ENCODE results near the gene MPIG6B.

The MPIG6B gene

DNA sequence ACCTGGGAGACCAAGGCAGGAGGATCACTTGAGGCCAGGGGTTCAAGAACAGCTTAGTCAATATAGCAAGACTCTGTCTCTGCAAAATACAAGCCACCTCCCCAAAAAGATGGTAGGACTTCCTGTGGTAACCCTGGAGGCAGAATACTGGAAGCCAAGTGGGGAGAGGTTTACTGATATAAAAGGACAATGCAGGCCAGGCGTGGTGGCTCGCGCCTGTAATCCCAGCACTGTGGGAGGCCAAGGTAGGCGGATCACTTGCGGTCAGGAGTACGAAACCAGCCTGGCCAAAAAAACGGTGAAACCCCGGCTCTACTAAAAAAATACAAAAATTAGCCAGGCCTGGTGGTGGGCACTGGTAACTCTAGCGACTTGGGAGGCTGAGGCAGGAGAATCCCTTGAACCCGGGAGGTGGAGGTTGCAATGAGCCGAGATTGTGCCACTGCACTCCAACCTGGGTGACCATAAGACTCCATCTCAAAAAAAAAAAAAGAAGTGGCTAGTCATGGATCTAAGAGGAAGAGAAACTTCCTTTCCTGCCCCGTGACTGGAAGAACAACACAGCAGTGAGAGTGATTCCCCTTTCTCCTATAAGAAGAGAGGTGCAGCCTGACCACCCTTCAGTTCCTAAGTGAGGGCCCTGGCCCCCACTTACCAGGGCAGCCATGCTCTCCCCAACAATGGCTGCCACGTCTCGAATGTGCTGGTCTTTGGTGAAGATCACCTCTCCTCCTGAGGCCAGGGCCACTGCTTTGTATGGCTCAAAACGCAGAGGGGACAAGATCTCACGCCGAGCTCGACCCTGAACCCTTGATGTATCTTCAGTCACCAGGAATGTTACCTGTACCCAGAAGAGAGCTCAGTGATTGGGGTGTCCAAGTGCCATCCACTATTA lies 45.4 kb downstream of the MPIG6B start:
- H3K36me3 ChIP-seq (ENCODE audit: control insufficient read depth, insufficient read depth, low read length): no peaks in the 10 kb centered on the region
- H3K27me3 ChIP-seq (ENCODE audit: control insufficient read depth, insufficient read depth, low read length): no peaks in the 10 kb centered on the region
- H3K4me1 ChIP-seq (ENCODE audit: control insufficient read depth, insufficient read depth, low read length): no peaks in the 10 kb centered on the region
- H3K4me3 ChIP-seq (ENCODE audit: low read depth, low read length): no peak overlapping the region
- no peaks in the 10 kb centered on the region for H3K9me3 ChIP-seq (ENCODE audit: control insufficient read depth, insufficient read depth, low read length)
- H3K9ac ChIP-seq (ENCODE audit: low read depth, low read length): no peak overlapping the region

DNA sequence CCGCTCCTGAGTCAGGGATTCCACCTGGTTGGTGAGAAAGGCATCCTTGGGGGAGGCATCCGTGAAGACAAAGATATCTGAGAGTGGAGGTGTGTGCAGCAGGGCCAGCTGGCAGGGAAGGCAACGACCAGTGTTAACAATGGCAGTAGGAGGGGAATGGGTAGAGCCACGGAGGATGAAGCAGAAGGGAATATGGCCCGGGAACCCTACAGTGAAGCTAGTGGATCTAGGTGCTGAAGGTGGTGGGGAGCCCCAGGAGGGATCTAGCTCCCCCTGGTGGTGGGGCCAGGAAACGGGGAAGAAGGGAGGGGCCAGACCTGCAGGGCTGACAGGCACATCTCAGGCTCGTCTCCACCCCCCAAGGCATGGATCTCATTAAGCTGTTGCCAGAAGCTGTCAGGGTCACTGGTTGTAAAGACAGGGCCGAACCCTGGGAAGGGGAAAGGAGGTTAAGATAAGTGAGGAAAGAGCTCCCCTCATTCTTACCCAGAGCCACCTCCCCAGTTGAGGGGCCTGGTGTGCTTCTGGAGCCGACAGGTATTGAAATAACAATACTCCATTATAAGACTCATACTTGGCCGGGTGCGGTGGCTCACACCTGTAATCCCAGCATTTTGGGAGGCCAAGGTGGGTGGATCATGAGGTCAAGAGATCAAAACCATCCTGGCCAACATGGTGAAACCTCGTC lies 46.7 kb downstream of the MPIG6B start:
- H3K27me3 ChIP-seq (ENCODE audit: control insufficient read depth, insufficient read depth, low read length): no peaks in the 10 kb centered on the region
- no peak overlapping the region for H3K9ac ChIP-seq (ENCODE audit: low read depth, low read length)
- no peaks in the 10 kb centered on the region for H3K4me1 ChIP-seq (ENCODE audit: control insufficient read depth, insufficient read depth, low read length)
- no peaks in the 10 kb centered on the region for H3K36me3 ChIP-seq (ENCODE audit: control insufficient read depth, insufficient read depth, low read length)
- H3K9me3 ChIP-seq (ENCODE audit: control insufficient read depth, insufficient read depth, low read length): no peaks in the 10 kb centered on the region
- no peak overlapping the region for H3K4me3 ChIP-seq (ENCODE audit: low read depth, low read length)

DNA sequence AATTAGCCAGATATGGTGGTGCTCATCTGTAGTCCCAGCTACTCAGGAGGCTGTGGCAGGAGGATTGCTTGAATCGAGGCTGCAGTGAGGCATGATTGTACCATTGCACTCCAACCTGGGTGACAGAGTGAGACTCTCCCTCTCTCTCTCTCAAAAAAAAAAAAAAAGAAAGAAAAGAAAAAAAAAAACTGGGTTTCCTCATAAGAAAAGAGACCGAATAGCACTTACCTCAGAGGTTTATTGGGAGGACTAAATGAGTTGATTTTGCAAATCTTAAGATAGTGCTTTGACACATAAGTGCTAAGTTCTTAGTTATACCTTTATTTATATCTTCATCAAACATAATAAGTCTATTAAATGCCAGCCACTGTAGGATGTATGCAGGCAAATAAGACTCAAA lies 47.7 kb downstream of the MPIG6B start:
- Histone ChIP-seq H3K4me1 (ENCODE audit: control insufficient read depth, insufficient read depth, low read length) (no peaks in the 10 kb centered on the region), H3K36me3 (ENCODE audit: control insufficient read depth, insufficient read depth, low read length) (no peaks in the 10 kb centered on the region), H3K27me3 (ENCODE audit: control insufficient read depth, insufficient read depth, low read length) (no peaks in the 10 kb centered on the region)

DNA sequence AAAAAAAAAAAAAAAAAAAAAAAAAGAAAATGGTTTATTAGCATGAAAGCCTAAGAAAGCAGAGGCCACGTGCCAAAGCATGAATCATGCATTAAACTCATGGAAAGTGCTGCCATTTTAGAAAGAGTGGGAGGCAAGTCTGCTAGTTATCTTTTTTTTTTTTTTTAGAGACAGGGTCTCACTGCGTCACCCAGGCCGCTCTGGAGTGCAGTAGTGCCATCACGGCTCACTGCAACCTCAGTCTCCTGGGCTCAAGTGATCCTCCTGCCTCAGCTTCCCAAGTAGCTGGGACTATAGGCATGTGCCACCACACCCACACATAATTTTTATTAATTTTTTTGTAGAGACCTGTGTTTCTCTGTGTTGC lies 48.8 kb downstream of the MPIG6B start:
- H3K36me3 ChIP-seq (ENCODE audit: control insufficient read depth, insufficient read depth, low read length): no peaks in the 10 kb centered on the region
- H3K27me3 ChIP-seq (ENCODE audit: control insufficient read depth, insufficient read depth, low read length): no peaks in the 10 kb centered on the region
- no peak overlapping the region for H3K9ac ChIP-seq (ENCODE audit: low read depth, low read length)
- H3K4me3 ChIP-seq (ENCODE audit: low read depth, low read length): no peak overlapping the region
- H3K9me3 ChIP-seq (ENCODE audit: control insufficient read depth, insufficient read depth, low read length): no peaks in the 10 kb centered on the region
- no peaks in the 10 kb centered on the region for H3K4me1 ChIP-seq (ENCODE audit: control insufficient read depth, insufficient read depth, low read length)

More for the DNA sequence above, 47.7 kb downstream of the MPIG6B start:
- Histone ChIP-seq H3K9me3 (ENCODE audit: control insufficient read depth, insufficient read depth, low read length) (no peaks in the 10 kb centered on the region), H3K4me3 (ENCODE audit: low read depth, low read length) (no peak overlapping the region), H3K9ac (ENCODE audit: low read depth, low read length) (no peak overlapping the region)

- Histone ChIP-seq H3K27me3 (ENCODE audit: control insufficient read depth, insufficient read depth, low read length) (no peaks in the 10 kb centered on the region), H3K36me3 (ENCODE audit: control insufficient read depth, insufficient read depth, low read length) (peaks cover 20% of the 10 kb centered on the region), H3K4me1 (ENCODE audit: control insufficient read depth, insufficient read depth, low read length) (no peaks in the 10 kb centered on the region), H3K9me3 (ENCODE audit: control insufficient read depth, insufficient read depth, low read length) (no peaks in the 10 kb centered on the region), H3K4me3 (ENCODE audit: low read depth, low read length) (no peak overlapping the region), H3K9ac (ENCODE audit: low read depth, low read length) (no peak overlapping the region)
Observed at GRCh38 chr6:31775184-31775583, 52.0 kb downstream of the MPIG6B start.

DNA sequence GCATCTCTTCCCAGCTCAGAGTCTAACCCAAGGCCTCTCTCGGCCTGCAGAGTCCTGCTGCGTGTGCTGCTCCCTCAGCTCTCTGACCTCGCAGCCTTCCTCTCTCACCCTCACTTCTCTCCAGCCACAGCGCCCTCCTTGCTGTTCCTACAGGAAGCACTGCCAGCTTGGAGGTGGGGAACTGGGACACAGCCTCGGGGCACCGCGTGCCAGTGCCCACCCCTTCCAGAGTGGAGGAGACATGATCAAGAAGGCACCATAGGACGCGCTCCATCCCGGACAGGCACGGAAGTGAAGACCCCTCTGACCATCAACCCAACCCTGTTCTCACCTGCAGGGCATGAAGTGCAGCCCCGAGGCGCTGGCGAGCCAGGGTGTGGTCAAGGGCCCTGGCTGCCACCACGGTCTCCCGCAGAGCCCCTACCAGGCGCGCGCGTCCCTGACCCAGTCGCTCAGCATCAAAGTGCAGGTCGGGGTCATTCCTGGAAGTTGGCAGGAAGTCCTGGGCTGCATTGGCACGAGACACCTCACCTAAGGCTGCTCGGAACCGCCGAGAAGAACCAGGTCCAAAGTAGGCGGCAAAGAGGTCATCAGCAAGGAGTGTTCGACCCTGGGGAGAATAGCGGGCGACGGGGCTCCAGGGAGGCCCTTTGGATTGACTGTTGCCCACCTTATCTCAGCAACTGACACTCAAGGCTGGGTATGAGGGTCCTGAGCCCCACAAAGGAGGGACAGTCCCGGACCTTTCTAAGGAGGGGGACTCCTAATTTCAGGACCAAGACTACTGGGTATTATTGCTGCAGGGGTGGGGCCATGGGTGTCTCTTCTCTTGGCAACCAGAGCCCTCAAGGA lies 52.7 kb downstream of the MPIG6B start:
- Histone ChIP-seq H3K36me3 (ENCODE audit: control insufficient read depth, insufficient read depth, low read length) (peaks cover 26% of the 10 kb centered on the region), H3K4me3 (ENCODE audit: low read depth, low read length) (no peak overlapping the region), H3K4me1 (ENCODE audit: control insufficient read depth, insufficient read depth, low read length) (no peaks in the 10 kb centered on the region), H3K27me3 (ENCODE audit: control insufficient read depth, insufficient read depth, low read length) (no peaks in the 10 kb centered on the region), H3K9me3 (ENCODE audit: control insufficient read depth, insufficient read depth, low read length) (no peaks in the 10 kb centered on the region), H3K9ac (ENCODE audit: low read depth, low read length) (no peak overlapping the region)

Data from iPS-15b (cell line).